GM19468 (cell line): Measurements from ENCODE around the gene ZCCHC9.

Experiments
- ATAC-seq: cut with Tn5 transposase; IDR thresholded peaks from one replicate; pipeline ENCODE4 v1.9.1; 2021; ENCODE audit warnings: mild to moderate bottlenecking, moderate library complexity, moderate number of reproducible peaks; ENCODE audit not compliant: unreplicated experiment; ENCODE audit errors: extremely low read depth

The ZCCHC9 gene

DNA sequence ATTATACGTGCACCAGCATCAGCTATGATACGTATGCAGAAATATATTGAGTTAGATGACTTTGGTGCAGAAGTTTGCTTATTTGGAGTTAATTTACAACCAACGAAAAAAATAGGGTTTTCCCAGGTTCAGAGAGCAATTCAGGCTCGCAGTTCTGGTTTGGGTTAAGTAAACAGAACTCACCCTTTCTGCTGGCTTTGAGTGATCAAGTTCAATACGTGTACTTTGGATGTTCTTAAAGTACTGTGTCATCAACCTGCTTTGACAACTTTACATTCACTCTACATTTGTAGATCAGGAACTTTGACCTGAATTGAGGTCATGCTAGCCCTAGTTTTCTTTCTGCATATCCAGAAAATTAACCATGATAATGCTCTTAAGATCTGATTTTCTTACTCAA lies 51.8 kb downstream of the ZCCHC9 start:
- ATAC-seq: no peak

DNA sequence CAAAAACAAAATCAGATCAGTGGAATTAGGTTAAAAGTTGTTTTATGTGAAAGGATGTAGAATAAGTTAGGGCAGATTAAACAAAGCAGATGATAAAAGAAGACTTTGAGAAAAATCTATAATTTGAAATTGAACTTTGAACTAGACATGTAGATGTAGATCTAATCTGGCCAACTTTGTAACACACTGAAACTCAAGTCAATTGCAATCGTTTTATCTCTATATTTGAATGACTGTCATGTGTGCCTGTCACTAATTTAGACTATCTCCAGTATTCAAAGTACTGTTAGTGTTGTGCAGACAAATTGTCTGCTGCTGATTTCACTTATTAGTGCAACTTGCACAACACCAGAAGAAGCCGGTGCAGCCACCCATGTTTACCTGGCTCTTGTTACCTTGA lies 52.7 kb downstream of the ZCCHC9 start:
- ATAC-seq: no peak

DNA sequence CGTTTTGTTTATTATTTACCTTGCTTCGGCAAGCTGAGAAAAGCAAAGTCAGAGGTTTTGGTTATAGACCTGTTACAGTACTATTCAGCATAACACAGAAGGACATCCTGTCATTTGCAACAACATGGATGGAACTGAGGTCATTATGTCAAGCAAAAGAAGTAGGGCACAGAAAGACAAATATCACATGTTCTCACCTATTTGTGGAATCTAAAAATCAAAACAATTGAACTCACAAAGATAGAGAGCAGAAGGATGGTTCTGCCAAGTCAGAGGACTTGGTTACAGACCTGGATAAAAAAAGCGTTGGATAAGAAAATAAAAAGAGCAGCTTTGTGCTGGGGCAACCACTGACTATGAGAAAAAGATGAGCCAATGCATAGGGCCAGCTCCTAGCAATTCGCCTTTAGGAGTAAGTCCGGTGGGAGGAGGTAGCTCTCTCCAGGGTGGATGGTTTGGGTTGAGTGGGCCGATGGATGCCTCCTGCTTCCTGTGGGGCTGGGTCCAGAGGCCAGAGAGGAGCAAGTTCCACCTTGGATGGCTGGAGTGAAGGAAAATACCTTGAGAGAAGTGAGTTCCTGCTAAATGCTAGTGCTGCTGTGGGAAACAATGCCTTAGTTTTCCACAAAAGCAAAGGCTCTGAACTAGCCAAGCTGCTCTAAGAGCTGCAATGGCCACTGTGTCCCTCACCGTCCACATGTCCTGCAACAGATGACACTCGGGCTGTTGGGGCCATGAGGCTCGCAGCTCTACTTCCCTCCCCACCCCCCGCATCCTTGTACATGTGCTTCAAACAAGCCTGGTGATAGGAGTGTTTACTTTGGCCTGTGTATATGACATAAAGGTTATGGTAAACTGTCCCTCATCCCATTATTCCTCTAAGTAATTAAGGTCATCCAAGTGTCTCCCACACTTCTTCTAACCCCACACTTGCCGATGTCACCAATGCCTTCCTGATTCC lies 54.2 kb downstream of the ZCCHC9 start:
- ATAC-seq: no peak

DNA sequence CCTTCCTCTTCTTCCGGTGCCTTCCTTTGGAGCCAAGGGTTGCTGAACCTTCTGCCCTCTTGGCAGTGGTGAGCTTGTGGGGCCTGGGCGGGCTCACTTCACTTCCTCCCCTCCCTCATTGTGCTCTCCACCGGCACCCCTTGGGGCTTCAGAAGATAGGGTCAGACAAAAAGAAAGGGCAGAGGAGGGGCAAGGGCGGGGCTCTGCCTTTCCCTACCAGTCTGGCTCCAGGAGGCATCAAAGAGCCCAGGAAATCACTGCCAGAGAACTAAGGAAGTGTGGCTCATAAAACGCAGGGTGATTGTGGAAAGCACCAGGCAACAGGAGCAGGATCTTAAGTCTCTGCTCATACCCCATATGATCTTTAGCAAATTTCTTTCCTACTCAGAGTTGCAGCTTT lies 57.7 kb downstream of the ZCCHC9 start:
- ATAC-seq: no peak

DNA sequence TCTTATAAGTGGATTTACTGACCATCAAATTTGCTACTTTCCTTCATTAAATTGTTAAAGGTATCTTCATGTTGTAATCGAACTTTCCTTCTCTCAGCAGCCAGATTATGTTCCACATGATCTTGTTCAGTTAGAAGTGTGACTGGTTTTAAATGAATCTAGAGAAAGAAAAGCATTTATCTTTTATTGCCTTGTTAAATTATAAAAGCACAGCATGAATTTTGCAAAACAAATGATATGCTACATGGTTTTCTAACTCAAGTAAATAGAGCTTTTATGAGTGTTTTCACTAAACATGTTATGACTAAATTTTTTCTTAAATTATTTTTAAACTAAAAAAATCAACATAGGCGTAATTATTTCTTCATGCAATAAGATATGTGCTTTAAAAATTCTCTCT lies 58.5 kb downstream of the ZCCHC9 start:
- no peak for ATAC-seq

DNA sequence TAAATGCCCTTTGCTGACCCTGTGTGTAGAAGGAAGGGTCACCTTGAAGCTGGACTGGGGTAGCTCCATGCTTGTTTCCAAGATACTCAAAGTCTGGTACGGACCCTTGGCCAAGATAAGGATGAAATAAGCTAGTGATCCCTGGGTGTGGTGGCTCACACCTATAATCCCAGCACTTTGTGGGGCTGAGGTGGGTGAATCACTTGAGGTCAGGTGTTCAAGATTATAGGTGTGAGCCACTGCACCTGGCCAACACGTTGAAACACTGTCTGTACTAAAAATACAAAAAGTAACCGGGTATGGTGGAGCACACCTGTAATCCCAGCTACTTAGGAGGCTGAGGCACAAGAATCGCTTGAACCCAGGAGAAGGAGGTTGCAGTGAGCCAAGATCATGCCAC lies 59.3 kb downstream of the ZCCHC9 start:
- no peak for ATAC-seq

DNA sequence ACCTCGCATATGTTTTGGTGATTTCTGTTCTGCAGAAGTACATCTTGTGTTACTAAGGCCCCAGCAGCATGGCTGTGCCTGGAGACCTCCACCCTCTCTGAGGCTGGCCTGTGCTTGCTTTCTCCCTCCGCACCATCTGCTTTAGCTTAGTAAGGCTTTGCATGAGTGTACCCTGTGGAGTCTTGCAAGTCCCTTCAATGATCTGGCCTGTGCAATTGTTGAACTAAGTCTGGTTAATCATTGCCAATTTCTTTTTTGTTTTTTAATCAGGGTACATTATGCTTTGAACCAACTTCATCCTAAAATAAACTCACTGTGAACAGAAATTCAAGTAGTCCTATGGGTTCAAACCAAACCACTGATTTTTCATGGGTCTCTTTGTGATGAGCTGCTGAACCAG lies 60.2 kb downstream of the ZCCHC9 start:
- no peak for ATAC-seq
